Activated CD4-positive, CD25-positive, alpha-beta regulatory T cell treated with anti-CD3 and anti-CD28 coated beads, Interleukin-2, amount 50 U/mL, for 24 hours (primary cell): ENCODE data around the gene ERP27.

Experiments used
- ATAC-seq, 2 donors: fragments of 150-1000 bp; cut with Tn5 transposase; one replicate each; pipeline ENCODE4 v1.10.0; 2021; ENCODE audit warnings: mild to moderate bottlenecking in 1 of 2, moderate library complexity in 1 of 2

Gene ERP27

GRCh38 chr12:14959463-14959862 is 21.1 kb upstream of the ERP27 start:
- ATAC-seq, result no peak

- no peak for ATAC-seq
These were observed 20.7 kb upstream of the ERP27 start for GRCh38 chr12:14959126-14959440.

GRCh38 chr12:14958361-14959125 is 20.2 kb upstream of the ERP27 start:
- ATAC-seq, result peak; percentile 15 to 34

GRCh38 chr12:14957551-14958168 is 19.3 kb upstream of the ERP27 start:
- ATAC-seq, result no peak

- ATAC-seq, result no peak
These were observed 18.6 kb upstream of the ERP27 start for GRCh38 chr12:14956905-14957304.

GRCh38 chr12:14956024-14956891 is 17.9 kb upstream of the ERP27 start:
- ATAC-seq, result peak; percentile 16 to 22

GRCh38 chr12:14954269-14954668 is 15.9 kb upstream of the ERP27 start:
- no peak for ATAC-seq

GRCh38 chr12:14953752-14954151 is 15.4 kb upstream of the ERP27 start:
- no peak for ATAC-seq

- peak; percentile 39 to 40 for ATAC-seq
These were observed 14.1 kb upstream of the ERP27 start for GRCh38 chr12:14952299-14952921.

GRCh38 chr12:14951851-14952250 is 13.5 kb upstream of the ERP27 start:
- no peak for ATAC-seq

GRCh38 chr12:14950982-14951746 is 12.8 kb upstream of the ERP27 start:
- no peak for ATAC-seq

GRCh38 chr12:14950421-14950820 is 12.1 kb upstream of the ERP27 start:
- ATAC-seq, result peak; percentile 44 to 50

- no peak for ATAC-seq
These were observed 11.3 kb upstream of the ERP27 start for GRCh38 chr12:14949631-14950030.

- peak; percentile 89 for ATAC-seq
These were observed 10.3 kb upstream of the ERP27 start for GRCh38 chr12:14948672-14949071.

- no peak for ATAC-seq
These were observed 8.5 kb upstream of the ERP27 start for GRCh38 chr12:14946861-14947260.

- ATAC-seq, result no peak
These were observed 7.8 kb upstream of the ERP27 start for GRCh38 chr12:14946162-14946561.

GRCh38 chr12:14942196-14942931 is 4.0 kb upstream of the ERP27 start:
- ATAC-seq, result no peak

- ATAC-seq, result no peak
These were observed 3.0 kb upstream of the ERP27 start for GRCh38 chr12:14941369-14941768.

- ATAC-seq, result no peak
These were observed 648 bp downstream of the ERP27 start for GRCh38 chr12:14937689-14938088.

- no peak for ATAC-seq
These were observed 1.3 kb downstream of the ERP27 start for GRCh38 chr12:14937014-14937413.

GRCh38 chr12:14936224-14936861 is 2.0 kb downstream of the ERP27 start:
- no peak for ATAC-seq
